ENCODE results near the gene APPBP2.
"Not testable (repeated sequence)": the region's sequence is repeated elsewhere in the genome, so short reads cannot be mapped to it uniquely, and the experiment has no call there.

The APPBP2 gene

DNA sequence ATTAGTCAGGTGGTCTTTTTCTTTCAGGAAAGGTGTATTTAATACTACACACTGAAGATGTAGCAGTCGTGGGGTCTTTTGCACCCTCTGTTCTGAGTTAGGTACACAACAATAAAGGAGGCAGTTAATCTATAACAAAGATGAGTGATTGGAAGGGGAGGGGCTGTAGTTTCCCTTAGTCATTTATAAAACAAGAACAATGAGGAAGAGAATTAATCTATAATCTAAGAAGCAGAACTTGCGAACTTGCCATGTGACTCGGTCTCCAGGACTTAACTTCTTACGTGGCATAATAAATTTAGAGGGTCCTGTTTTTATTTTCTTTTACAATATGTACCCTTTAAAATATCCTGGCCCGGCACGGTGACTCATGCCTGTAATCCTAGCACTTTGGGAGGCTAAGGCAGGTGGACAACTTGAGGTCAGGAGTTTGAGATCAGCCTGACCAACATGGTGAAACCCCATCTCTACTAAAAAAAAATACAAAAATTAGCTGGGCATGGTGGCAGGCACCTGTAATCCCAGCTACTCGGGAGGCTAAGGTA lies 8.6 kb upstream of the APPBP2 start:
- no peak for DNase-seq (ENCODE audit: low read depth)

DNA sequence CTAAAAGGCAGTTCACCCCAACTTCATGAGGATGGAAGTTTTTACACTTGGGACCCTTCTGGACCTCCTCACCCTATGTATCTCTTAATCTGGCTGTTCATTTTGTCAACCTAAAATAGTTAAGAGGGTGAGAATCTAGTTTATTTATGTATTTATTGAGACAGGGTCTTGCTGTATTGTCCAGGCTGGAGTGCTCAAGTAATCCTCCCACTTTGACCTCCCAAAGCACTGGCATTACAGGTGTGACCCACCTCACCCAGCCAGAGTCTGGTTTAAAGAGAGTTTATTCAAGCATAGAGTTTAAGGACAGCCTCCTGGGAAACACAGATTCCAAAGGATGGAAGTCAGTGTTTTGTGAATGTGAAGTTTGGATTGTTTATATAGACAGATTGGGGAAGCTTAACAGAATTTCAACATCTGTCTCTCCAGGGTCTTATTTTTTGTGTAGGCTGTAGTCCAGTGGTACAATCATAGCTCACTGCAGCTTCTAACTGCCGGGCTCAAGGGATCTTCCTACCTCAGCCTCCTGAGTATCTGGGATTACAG lies 8.0 kb upstream of the APPBP2 start:
- no peak for DNase-seq (ENCODE audit: low read depth)

DNA sequence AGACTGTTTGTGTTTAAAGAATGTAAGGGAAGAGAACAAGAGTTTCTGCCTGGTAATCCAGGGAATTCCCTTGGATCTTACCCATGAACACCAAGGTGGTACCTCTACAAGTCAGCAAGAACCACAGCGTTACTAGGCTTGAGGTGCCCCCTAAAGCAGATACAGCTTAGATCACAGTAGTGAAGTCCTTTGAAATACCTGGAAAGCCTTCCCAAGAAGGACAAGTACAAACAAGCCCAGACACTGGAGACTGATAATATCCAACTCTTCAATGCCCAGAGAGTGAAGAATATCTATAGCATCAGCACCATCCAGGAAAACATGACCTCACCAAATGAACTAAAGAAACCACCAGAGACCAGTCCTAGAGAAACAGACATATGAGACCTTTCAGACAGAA lies 3.8 kb upstream of the APPBP2 start:
- no peak for DNase-seq (ENCODE audit: low read depth)

DNA sequence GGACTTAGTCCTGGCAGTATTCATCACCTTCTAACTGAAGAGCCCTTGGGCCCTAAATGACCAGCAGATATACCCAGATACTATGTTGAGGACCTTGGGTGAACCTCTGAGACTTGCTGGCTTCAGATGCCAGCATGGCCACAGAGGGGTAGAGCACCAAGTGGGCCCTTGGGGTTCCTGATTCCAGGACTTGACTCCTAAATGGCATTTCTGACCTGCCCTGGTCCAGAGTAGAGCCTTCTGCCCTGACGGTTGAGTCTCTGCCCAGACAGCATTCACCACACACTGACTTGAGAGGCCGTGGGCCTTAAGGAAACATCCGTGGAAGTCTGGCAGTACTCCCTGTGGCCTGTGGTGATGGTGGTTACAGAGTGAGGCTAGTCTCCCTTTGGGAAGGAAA lies 2.8 kb upstream of the APPBP2 start:
- no peak for DNase-seq (ENCODE audit: low read depth)

DNA sequence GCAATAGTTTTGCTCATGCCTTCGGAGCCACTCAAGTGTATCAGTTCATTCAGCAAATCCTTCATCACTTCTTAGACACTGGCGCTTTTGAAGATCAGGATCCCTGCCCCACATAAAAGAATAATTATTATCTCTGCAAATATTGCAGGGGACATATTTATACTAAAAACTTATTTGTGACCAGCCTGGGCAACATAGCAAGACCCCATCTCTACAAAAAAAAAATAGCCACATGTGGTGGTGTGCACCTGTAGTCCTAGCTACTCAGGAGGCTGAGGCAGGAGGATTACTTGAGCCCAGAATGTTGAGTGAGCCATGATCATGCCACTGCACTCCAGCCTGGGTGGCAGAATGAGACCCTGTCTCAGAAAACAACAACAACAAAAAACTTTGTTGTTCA lies 1.7 kb upstream of the APPBP2 start:
- no peak for DNase-seq (ENCODE audit: low read depth)

DNA sequence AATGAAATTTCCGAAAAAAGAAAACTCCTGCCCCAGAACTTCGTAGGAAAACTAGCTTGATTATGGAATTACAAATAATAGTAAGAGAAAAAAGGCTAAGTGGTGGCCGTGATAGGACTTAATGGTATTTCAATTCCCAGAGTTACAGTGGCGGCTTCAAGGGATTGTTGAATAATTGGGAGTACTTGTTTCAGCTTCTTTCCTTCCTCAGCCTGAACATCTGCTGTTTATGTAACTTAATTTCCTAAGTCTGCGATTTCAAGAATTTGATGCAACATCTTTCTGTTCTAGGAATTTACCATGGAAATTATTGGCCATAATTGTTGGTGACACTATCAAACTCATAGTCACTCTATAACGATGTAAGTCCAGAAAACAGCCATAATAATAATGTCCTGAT lies 684 bp upstream of the APPBP2 start:
- no peak for DNase-seq (ENCODE audit: low read depth)

DNA sequence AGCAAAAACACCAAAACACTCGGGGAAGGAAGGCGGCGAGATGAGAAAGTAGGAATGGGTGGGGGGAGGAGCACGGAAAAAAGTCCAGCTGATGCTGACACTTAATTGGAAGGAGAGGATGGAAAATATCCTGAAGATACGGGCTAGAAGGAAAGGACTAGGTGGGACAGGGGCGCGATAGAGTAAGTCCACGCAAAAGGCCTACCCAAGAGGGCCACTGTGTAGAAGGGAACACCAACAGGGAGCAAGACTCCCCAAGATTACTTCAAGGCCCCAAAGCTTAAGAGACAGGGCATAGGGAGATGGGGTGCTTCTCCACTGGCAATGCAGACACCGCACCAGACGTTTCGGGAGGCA lies 736 bp downstream of the APPBP2 start:
- no peak for DNase-seq (ENCODE audit: low read depth)

DNA sequence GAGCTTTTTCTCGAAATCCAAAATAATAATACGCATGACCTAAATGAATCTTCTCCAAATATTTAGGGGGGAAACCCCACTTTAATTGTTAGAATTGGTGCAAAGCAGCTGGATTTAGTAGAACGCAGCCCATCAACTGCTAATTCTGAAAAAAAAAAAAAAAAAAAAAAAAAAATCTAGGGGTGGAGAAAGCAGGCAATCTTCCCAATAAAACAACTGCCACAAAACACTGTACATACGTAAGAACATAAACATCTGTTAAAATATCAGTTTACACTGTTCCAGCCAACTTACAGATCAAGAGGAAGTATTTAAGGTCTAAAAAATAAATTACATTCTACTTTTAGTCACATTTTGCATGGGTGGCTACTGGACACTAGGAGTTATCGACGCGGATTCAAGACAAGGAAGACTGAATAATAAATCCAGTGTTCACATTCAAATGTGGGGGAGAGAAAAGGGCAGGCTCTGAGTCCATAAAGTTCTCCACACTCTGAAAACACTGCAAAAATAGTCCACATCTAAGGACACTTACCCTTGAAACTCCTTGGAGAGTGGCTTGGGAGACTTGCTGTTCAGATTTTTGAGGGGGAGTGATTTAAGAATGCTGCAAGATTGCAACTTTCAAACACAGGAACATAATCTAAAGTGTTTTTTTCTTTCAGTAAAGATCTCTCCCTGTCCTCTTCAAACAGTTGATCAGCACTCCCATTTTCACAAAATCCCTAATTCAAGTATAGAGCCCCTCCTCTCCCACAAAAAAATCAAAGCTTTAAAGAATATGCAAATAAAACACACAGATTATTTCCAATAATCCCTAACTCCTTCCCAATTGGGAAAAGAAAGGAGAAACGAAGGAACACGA lies 1.3 kb downstream of the APPBP2 start:
- DNase-seq (ENCODE audit: low read depth) = no peak

DNA sequence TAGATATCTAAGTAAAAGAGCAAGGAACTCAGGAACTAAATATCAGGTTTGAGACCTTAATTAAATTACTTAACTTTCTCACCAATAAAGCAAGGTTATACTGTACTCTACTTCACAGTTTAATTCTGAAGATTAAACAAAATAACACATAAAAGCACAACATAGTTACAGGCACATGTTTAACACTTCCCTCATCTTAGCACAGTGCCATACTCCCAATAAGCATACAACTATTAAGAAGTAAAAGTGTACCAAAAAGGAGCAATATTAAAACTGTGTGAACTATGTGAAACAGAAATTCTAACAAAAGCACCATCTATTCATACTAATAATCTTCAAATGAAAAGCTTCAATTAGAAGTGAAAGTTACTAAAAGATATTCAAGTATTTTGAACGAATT lies 2.2 kb downstream of the APPBP2 start:
- DNase-seq (ENCODE audit: low read depth) = no peak

DNA sequence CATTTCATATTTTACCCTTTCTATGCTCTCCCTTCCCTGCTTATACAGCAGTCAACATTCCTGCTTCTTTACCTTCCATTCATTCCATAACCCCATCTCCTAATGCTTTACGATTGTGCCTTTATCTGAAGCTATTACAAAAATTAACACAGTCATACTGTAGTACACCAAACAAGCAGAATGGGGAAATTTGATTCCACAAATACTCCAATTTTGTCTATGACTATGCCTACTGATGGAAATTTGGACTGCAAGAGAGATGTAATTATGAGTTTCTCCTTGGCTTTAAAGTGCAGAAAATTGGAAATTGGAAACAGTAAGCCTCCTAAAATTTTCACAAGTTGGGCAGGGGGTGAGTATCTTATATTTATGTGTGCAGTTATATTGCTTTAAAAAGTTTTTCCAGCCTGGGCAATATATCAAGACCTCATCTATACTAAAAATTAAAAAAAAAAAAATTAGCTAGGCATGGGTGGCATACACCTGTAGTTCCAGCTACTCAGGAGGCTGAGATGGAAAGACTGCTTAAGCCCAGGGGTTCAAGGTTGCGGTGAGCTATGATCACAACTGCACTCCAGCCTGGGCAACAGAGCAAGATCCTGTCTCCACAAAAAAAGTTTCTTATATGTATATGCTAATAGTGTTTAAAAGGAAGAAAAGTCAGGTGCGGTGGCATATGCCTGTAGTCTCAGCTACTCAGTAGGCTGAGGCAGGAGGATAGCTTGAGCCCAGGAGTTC lies 3.0 kb downstream of the APPBP2 start:
- no peak for DNase-seq (ENCODE audit: low read depth)

DNA sequence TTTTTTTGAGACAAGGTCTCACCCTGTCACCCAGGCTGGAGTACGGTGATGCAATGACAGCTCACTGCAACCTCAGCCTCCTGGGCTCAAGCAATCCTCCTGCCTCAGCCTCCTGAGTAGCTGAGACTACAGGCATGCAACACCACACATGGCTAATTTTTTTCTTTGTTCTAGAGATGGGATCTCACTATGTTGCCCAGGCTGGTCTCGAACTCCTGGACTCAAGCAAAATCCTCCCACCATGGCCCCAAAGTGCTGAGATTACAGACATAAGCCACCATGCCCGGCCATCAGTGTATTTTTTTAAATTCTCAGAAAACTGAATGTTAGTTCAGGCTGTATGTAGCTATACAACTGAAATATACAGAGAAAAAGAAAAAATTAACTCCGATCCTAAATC lies 6.2 kb downstream of the APPBP2 start:
- DNase-seq (ENCODE audit: low read depth) = no peak

DNA sequence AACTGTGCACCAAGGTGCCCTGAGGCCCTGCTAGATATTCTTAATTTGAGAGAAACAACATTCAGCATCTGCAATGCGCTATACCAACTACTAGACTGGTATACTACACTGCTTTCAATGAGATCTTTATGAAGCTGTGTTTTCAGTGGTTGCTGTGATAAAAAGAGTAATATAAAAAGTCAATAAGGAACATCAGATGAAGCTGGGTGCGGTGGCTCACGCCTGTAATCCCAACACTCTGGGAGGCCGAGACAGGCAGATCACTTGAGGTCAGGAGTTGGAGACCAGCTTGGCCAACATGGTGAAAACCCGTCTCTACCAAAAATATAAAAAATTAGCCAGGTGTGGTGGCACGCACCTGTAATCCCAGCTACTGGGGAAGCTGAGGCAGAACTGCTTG lies 10.4 kb downstream of the APPBP2 start:
- DNase-seq (ENCODE audit: low read depth) = not testable (repeated sequence)

DNA sequence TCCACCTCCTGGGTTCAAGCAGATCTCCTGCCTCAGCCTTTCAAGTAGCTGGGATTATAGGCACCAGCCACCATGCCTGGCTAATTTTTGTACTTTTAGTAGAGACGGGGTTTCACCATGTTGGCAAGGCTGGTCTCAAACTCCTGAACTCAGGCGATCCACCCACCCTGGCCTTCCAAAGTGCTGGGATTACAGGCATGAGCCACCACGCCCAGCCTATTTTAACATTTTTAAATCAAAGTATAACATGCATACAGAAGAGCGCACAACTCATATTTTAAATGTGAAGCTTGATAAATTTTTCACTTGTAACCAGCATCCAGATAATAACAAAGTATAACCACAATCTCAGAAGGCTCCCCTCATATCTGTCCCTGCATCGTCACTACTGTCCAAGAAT lies 10.8 kb downstream of the APPBP2 start:
- DNase-seq (ENCODE audit: low read depth) = not testable (repeated sequence)

DNA sequence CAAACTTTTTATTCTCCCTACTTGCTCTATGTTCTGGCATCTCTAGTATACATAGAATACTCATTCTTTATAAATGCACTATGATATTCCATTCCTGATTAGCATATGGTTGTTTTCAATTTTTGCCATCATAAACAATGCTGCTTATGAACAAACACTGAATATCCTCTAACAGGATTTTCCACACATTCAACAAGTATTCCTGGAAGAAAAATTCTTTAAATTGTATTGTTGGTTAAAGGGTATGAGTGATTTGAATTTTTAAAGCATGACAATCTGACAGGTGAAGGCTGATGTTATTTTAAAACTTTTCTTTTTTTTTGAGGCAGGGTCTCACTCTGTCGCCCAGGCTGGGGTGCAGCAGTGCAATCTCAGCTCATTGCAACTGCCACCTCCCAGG lies 11.5 kb downstream of the APPBP2 start:
- no peak for DNase-seq (ENCODE audit: low read depth)

DNA sequence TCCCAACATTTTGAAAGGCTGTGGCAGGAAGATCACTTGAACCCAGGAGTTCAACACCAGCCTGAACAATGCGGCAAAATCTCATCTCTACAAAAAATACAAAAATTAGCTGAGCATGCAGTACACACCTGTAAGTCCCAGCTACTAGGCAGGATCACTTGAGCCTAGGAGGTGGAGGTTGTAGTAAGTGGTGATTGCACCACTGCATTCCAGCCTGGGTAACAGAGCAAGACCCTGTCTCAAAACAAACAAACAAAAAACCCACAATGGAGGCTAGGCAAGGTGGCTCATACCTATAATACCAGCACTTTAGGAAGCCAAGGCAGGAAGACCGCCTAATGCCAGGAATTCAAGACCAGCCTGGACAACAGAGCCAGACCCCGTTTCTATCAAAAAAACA lies 12.0 kb downstream of the APPBP2 start:
- no peak for DNase-seq (ENCODE audit: low read depth)

DNA sequence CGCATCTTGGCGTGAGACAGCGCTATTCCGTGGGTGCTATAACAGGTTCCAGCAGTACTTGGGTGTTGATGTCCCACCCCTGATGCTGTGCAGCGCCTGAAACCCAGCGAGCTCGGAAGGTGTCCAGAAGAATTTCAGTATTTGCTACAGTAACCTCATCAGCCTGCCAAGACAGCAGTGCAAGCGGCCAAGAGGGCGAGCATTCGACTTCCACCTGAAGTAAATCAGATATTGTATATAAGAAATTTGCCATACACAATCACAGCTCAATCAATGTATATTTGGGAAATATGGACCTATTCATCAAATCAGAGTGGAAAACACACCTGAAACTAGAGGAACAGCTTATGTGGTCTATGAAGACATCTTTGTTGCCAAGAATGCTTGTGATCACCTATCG lies 13.0 kb downstream of the APPBP2 start:
- no peak for DNase-seq (ENCODE audit: low read depth)

DNA sequence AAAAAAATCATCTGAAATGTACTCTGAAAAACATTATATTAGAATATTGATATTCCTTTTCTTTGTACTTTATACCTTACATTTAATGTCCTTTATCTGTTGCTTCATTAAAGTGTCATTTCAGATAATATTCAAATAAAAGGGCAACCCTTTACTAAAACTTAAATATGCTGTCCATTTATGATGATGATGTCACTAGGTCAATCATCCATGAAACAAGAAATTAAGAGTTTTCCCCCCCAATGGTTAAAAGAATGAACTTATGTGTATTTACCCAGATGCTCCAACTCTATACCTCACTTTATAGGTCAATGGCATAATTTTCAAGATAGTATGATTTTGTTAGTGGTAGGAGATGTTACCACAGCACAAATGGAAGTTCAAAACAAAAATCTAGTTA lies 15.3 kb downstream of the APPBP2 start:
- DNase-seq (ENCODE audit: low read depth) = no peak

DNA sequence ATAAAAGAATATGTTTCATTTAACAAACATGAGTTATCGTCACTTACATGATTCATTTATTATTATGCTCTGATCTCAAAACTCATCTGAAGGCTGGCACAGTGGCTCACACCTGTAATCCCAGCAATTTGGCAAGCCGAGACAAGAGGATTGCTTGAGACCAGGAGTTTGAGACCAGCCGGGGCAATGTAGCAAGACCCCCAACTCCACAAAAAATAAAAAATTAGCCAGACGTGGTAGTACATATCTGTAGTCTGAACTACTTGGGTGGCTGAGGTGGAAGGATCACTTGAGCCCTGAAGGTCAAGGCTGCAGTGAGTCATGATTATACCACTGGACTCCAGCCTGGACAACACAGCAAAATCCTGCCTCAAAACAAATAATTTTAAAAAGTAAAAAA lies 16.0 kb downstream of the APPBP2 start:
- no peak for DNase-seq (ENCODE audit: low read depth)

DNA sequence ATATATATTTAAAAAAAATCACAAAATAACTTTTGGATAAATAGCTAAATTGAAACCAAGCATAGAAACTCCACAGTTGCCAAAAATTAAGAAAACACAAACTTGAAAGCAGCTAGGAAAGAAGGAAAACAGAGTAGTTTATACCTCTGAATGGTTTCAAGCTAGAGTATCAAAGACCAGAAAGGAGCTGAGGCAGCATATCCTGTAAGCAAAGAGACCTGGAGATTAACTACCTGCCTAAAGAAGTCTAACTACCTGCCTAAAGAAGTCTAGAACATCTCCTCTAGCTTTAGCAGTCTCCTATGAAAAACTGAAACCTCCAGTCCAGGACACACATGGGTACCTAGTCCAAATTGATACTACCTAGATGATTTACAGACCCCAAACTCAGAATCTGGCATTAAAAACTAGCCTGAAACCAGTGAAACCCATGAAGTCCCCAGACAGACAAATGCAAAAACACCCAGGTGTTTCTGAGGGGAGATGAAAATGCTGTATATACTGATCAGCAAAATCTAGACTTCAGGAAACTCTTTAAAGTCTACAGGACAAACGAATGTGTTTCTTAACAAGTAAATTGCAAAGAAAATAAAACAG lies 17.6 kb downstream of the APPBP2 start:
- DNase-seq (ENCODE audit: low read depth) = no peak

DNA sequence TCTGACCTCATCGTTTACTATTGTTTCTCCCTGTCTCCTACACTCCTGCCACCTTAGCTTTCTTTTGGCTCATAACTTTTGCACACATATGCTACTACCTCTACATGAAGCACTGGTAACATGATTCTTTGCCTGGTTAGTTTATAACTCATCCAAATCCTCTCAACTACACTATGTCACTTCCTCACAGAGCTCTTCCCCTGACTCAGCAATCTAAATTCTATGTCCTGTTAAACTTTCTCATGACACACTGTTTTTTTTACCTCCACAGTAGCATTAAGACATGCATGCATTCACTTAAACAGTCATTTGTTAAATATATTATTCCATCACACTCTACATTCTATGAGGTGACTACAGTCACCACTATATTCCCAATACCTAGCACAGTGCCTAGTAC lies 19.7 kb downstream of the APPBP2 start:
- DNase-seq (ENCODE audit: low read depth) = peak; percentile 75

DNA sequence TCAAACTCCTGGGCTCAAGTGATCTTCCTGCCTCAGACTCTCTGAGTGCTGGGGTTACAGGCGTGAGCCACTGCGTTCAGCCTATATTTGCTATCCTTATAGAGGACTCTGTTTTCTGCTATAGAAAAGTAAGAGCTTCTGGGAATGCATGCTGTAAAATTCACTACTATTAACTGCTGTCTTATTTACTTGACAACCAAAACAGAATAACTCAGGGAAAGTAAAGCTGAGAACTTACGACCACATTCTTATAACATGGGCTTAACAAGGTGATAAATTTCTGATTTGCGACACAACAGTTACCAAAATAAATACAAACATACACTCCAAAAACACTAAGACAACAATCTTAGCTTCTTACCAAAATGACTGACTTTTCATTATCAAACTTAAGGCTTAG lies 23.9 kb downstream of the APPBP2 start:
- DNase-seq (ENCODE audit: low read depth) = no peak

DNA sequence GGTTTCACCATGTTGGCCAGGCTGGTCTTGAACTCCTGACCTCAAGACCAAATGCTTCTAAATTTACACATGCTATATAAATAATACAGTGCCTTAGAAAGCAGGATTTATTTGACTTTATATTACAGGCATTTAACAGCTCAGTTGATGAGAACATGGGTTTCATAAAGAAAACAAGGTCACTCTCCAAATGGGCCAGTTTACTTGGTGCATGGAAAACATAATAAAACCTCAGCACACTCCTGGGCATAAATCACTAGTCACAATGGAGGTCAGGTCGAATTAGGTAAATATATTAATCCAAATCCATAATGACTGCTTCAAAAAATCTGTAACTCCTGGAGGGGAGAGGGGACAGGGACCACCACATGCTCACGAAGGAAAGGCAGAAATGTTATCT lies 24.5 kb downstream of the APPBP2 start:
- DNase-seq (ENCODE audit: low read depth) = no peak

DNA sequence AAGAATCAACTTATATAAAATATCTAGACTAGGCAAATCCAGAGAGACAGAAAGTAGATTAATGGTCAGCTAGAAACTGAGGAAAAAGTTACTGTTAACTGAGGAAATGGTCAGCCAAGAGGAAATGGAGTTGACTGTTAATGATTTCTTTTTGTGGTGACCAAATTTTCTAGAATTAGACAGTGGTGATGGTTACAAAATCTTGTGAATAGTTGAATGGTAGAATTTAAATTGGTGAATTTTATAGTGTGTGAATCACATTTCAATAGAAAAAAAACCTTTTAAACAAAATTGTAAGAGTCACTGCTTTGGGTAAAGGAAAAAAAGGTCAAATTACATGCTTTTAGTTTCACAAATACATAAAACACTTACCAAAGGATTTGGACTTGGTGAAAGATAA lies 30.0 kb downstream of the APPBP2 start:
- peak; percentile 9 for DNase-seq (ENCODE audit: low read depth)

Measured in stromal cell of bone marrow (primary cell).